Activated CD8-positive, alpha-beta memory T cell treated with anti-CD3 and anti-CD28 coated beads for 4 hours (primary cell): Measurements from ENCODE around the gene UBE2V1.
"Not testable (repeated sequence)": the region's sequence is repeated elsewhere in the genome, so short reads cannot be mapped to it uniquely, and the experiment has no call there.

Experiments
- DNase-seq, 2 donors: peaks; one replicate each; pipeline ENCODE4 v3.0.0-alpha.2; 2020; ENCODE audit warnings: low read depth in 2 of 2

UBE2V1 gene

DNA sequence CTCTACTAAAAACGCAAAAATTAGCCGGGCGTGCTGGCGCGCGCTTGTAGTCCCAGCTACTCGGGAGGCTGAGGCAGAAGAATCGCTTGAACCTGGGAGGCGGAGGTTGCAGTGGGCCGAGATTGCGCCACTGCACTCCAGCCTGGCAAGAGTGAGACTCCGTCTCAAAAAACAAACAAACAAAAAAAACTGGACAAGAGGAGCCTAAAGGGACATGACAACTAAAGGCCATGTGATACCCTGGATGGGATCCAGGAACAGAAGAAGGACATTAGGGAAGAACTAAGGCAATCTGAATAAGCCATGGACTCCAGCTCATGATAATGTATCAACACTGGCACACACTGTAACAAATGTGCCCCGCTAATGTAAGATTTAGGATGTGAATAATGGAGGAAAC is 24.8 kb upstream of the UBE2V1 start:
- not testable (repeated sequence) for DNase-seq

- no peak for DNase-seq
Measured at GRCh38 chr20:50136822-50137599, 24.1 kb upstream of the UBE2V1 start.

DNA sequence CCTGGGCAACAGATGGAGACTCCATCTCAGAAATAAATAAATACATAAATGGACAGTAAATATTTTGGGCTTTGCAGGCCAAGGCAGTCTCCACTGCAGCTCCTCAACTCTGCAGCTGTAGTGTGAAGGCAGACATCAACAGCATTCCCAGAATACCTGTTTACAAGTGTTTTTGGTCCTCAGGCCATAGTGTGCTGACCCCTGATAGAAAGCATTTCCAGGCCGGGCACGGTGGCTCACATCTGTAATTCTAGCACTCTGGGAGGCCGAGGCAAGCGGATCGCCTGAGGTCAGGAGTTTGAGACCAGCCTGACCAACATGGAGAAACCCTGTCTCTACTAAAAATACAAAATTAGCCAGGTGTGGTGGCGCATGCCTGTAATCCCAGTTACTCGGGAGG is 22.2 kb upstream of the UBE2V1 start:
- not testable (repeated sequence) for DNase-seq

- no peak for DNase-seq
Measured at GRCh38 chr20:50133474-50134217, 20.7 kb upstream of the UBE2V1 start.

DNA sequence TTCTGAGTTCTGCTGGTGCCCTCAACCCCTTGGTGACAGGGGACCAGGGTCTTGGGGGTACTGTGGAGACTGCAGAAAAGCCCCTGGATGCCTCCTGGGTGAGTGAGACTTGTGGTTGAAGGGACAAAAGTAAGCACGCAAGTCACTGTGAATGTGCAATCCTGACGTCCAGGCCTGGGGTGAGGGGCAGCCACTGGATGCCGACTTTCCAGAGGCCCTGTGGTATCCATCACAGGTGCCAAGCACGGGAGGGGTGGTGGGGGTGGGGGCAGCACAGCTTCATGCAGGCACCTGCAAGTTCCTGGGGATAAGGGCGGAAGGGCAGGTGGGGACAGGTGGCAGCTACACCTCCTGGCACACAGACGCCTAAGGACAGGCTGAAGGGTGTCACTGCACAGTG is 20.1 kb upstream of the UBE2V1 start:
- no peak for DNase-seq

DNA sequence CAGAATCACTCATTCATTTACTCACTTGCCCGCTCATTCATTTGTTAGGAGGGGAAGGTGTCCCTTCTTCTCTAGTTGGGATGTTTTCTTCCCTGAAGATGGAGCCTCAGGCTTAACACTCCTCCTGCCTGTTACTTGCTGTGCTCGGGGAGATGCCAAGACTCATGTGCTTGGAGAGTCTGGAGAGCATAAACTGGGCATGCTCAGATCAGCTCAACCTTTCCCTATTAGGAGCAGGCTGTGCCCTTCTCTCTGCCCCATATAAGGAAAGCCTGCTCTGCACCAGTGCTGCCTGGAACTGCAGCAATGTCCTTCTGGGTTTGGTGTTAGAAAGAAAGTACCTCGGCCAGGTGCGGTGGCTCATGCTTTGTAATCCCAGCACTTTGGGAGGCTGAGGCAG is 18.0 kb upstream of the UBE2V1 start:
- DNase-seq = no peak

GRCh38 chr20:50130356-50130723 is 17.4 kb upstream of the UBE2V1 start:
- no peak for DNase-seq

DNA sequence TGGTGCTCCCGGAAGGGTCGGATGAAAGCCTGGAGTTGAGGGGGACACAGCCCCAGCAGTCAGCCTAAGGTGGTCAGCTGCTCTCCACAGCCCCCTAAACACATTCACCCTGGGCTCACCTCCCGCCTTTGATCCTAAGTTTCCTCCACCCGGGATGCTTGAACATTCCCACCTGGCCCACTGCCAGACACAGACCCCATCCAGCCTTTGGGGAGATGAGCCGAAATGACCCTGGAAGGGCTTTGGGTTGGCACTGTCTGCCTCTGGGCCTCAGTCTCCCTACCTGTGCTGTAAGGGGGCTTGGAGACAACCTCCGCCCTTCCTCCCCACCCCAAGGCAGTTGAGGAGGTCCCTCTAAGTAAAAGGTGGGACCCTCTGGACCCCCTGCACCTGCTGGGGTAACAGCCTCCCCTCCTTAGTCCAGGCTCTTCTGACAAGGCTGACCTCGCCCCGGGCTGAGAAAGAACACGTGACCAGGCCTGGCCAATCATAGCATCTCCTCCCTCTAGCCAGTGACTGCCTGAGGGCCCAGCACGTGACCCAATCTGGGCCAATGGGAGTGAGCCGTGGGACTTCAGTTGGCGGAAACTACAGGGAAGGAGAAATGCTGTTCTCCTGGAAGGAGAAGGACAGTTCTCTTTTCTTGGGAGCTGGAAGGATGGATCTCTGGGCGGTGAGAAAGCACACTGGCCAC is 16.9 kb upstream of the UBE2V1 start:
- no peak for DNase-seq

DNA sequence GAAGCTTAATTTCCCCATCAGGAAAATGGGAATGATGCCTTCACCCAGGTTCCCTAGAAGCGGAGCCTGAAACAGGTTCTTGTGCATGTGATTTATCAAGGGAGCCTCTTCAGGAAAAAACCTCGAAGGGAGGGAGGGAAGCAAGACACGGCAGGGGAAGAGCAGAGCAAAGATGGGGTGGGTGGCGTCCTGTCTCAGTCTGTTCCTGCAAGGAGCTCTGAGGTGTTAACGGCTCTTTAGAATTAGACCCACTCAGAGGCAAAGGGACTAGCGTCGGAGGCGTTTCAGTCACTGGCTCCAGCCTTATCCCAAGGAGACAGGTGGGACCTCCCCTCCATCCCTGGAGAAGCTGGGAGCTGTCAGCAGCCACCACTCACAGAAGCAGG is 15.6 kb upstream of the UBE2V1 start:
- DNase-seq = no peak

DNA sequence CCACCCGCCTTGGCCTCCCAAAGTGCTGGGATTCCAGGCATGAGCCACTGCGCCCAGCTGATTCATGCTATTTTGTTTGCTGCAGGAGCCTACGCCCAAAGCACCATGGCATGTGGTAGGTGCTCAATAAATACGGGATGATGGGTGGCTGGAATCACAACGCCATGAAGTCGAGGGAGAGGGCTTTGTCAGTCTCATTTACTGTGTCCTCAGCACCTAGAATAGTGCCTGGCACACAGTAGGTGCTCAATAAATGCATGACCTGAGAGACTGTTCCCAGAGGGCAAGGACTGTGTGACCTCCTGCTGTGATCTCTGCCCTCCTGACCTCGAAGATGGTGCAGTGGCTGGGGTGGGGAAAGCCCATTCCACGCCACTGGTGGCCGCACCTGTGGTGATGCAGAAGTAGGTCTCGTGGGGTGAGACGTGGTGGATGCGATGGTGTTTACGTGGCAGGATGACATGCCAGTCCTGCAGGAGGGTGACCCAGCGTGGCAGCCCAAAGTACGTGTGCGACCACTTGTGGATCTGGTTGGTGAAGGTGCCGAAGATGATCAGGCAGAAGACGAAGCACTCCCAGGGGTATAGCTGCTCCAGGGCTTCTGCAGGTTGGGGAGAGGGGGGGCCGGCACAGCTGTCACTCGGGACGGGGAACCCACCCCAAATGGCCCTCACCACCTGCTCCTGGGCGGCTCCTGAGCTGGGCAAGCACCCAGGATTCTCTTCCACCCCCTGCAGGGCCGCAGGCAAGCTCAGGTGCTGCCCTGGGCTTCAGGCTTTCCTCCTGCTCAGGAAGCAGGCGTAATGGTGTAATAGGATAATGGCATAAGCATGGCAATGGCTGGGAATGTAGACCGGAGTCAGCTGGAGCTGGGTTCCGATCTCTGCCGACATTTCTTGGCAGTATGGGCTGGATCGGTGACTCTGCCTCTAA is 14.9 kb upstream of the UBE2V1 start:
- no peak for DNase-seq

DNA sequence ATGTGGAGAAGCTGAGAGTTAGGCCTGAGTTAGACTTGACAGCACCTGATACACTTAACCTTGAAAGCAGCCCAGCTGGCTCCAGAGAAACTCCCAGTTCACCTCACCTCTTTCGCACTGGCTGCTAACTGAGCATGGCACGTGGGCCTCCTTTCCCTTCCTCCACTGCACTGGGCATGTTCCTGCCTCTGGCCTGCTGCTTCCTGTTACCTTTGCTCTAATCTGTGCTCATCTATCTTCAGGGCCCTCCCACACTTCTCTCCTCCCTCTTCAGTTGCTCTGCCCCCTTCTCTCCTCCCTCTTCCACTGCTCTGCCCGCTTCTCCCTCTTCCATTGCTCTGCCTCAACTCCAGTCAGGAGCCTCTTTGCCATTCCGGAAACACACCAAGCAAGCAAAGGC is 13.7 kb upstream of the UBE2V1 start:
- DNase-seq = no peak

- DNase-seq = no peak
Measured at GRCh38 chr20:50125279-50125678, 12.3 kb upstream of the UBE2V1 start.

DNA sequence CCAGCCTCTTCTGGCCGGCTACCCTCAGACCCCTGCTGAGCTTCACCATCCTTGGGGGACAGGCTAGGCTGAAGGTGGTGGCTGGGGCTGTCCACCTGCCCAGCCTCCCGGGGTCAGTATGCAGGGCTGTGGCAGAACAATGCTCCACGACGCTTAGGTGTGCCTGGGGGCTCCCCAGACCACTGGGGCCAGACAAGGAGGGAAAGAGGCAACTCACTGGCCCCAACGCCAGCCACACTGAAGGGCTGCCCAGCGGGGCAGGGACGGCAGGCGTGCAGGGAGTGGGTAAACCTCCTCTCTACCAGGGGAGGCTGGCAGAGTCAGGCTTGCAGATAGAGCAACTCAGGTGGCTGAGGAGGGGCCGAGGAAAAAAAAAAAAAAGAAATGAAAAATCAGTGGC is 11.5 kb upstream of the UBE2V1 start:
- DNase-seq = no peak

DNA sequence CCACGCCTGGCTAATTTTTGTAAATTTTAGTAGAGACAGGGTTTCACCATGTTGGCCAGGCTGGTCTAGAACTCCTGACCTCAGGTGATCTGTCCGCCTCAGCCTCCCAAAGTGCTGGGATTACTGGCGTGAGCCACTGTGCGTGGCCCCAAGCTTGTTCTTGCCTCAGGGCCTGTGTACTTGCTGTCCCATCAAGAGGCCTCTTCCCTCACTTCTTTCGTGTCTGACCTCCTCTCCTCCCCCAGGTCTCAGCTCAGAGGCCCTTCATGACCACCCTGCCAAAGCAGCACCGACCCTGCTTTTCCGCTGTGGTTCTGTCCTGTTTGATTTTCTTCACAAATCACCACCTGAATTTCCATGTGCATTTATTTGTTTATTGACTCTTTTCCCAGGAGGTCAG is 10.5 kb upstream of the UBE2V1 start:
- no peak for DNase-seq

DNA sequence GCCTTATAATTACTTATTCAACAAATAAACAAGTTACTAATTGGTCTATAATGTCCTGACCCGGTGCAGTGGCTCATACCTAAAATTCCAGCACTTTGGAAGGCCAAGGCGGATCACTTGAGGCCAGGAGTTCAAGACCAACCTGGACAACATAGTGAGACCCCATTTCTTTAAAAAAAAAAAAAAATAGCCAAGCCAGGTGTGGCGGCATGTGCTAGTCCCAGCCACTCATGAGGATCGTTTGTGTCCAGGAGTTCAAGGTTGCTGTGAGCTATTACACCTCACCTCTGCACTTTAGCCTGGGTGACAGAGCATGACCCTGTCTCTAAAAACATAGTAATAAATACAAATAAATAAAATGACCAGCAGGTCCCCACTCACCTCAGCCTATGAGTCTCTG is 9.8 kb upstream of the UBE2V1 start:
- no peak for DNase-seq

GRCh38 chr20:50121858-50122271 is 8.9 kb upstream of the UBE2V1 start:
- DNase-seq = no peak

- peak; percentile 30 to 39 for DNase-seq
Measured at GRCh38 chr20:50120935-50121693, 8.2 kb upstream of the UBE2V1 start.

GRCh38 chr20:50118203-50118602 is 5.3 kb upstream of the UBE2V1 start:
- DNase-seq = no peak

DNA sequence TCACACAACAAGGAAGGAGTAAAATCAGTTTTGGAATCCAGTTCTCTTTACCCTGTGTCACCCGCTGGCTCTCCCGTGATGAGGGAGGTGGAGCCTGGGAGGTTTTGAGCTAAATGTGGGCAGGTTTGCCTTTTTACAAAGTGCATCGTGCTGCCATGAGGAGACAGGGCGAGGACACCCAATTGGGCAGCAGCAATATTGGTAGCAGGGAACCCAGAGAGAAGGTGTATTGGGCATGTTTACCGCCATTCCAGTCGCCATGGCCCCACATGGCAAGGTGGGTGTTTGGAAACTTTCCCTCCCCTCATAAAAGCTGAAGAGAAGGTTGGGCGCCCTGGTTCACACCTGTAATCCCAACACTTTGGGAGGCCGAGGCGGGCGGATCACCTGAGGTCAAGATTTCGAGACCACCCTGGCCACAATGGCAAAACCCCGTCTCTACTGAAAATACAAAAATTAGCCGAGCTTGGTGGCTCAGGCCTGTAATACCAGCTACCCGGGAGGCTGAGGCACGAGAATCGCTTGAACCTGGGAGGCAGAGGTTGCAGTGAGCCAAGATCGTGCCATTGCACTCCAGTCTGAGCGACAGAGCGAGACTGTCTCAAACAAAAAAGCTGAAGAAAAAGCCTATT is 3.5 kb upstream of the UBE2V1 start:
- no peak for DNase-seq

DNA sequence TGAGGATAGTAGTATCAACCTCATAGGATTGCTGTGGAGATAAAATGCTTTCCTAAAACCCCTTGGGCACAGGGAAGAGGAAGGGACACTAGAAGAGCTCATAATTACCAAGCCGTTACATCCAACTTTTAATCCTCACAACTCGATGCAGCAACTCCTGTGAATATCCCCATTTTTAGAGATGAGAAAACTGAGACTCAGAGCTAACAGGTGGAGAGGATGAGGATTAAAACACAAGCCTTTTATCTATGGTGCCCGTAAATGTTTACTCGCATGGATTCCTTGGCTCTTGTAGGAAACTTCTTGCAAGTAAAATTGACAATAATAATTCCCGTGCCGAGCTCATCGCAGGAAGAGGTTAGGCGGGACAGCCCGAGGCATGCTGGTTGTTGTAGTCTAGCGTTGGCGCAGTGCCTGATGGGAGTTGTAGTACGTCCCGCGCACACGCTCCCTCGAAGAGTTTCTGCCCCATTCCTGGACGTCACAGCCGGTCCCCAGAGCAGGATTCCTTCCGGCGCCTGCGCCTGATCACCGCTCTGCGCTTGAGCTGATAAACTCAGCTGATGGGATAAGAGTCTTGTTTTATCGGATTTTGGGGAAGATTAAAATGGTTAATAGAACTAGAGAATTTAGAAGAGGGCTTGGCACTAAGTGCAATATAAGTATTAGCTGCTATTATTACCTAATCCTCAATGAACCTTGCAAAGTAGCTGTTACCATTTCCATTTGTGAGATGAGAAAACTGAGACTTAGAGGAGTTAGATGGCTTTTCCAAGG is 2.8 kb upstream of the UBE2V1 start:
- peak; percentile 70 to 83 for DNase-seq
